WI38 (cell line): ENCODE results near the gene CXCL14.

ENCODE experiments used
- H3K4me3 ChIP-seq: 2 replicates; pipeline ENCODE4 v1.5.1; 2011; ENCODE audit warnings: low read depth, mild to moderate bottlenecking, control low read depth, low read length
- CTCF ChIP-seq: IDR thresholded peaks from 2 replicates; pipeline ENCODE4 v1.5.1; 2012; ENCODE audit warnings: low read depth, mild to moderate bottlenecking, control low read depth, low read length

Gene CXCL14

DNA sequence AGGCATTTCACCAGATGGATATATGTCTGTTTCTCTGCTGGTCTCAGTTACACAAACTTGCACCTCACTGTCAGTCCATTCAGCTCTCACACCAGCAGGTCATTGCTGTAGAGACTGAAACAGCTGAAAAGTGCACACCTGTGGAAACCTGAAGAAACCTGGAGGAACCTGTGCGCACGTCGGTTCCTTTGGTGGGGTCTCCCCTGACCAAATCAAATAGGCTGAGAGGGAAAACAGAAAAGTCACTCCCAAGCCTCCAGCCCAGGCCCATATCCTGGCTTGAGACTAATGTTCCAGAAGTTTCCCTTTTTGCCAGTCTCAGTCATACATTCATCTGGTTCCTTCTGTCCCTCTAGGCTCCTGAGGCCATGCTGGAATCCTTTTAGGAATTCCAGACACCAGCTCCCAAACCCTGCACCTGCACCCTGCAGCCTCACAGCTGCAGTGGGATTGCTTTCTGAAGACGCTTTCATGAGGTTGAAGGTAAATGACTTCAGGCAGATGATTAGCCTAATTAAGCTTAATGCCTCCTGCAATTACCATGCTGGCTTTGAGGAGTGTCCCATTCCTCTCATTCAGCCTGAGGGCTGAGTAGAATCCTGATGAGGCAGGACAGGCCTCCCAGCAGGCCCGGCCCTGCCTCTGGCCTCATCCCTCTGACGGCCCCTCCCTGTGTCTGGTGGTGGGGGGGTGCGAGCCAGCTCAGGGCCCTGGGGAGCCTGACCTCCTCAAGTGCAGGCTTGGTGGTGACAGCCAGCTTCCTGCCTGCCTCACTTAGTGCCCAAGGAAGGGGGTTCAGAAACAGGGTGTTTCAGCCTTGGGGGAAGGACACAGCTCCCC is 24.3 kb upstream of the CXCL14 start:
- no peak for TF ChIP-seq CTCF
- H3K4me3 ChIP-seq = no peak overlapping the region

- no peak overlapping the region for H3K4me3 ChIP-seq
These were observed 22.7 kb upstream of the CXCL14 start for GRCh38 chr5:135601466-135601865.

GRCh38 chr5:135600971-135601381 is 22.2 kb upstream of the CXCL14 start:
- no peak for TF ChIP-seq CTCF
- H3K4me3 ChIP-seq = no peak overlapping the region

More at GRCh38 chr5:135601466-135601865, 22.7 kb upstream of the CXCL14 start:
- no peak for TF ChIP-seq CTCF

DNA sequence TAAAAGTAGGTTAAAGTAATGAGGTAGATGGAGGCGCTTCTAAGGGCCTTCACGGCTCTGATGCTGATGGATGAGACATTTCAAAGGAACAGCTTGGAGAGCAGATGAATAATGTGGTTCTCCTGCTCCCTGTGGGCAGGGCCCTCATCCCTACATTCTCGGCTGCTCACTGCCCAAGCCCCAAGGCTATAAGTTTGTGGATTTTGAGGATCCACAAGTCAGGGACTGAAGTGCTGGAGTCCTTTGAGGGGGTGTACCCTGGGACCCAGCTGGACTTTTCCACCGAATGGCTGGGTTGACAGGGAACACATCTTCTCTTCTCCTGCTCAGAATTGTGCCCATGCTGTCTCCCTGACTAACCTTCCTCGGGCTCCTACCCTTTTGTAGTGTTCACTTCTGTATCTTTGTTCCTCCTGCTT is 21.4 kb upstream of the CXCL14 start:
- H3K4me3 ChIP-seq = no peak overlapping the region
- no peak for TF ChIP-seq CTCF

GRCh38 chr5:135599421-135600151 is 20.8 kb upstream of the CXCL14 start:
- no peak overlapping the region for H3K4me3 ChIP-seq
- TF ChIP-seq CTCF = no peak

- TF ChIP-seq CTCF = no peak
- H3K4me3 ChIP-seq = no peak overlapping the region
These were observed 20.1 kb upstream of the CXCL14 start for GRCh38 chr5:135598691-135599395.
